Measurements from ENCODE around the gene STAT3.
A peak's percentile ranks its signal among the peaks of the same experiment; 100 is the strongest.
"Not testable (repeated sequence)": the region's sequence is repeated elsewhere in the genome, so short reads cannot be mapped to it uniquely, and the experiment has no call there.

STAT3 gene

DNA sequence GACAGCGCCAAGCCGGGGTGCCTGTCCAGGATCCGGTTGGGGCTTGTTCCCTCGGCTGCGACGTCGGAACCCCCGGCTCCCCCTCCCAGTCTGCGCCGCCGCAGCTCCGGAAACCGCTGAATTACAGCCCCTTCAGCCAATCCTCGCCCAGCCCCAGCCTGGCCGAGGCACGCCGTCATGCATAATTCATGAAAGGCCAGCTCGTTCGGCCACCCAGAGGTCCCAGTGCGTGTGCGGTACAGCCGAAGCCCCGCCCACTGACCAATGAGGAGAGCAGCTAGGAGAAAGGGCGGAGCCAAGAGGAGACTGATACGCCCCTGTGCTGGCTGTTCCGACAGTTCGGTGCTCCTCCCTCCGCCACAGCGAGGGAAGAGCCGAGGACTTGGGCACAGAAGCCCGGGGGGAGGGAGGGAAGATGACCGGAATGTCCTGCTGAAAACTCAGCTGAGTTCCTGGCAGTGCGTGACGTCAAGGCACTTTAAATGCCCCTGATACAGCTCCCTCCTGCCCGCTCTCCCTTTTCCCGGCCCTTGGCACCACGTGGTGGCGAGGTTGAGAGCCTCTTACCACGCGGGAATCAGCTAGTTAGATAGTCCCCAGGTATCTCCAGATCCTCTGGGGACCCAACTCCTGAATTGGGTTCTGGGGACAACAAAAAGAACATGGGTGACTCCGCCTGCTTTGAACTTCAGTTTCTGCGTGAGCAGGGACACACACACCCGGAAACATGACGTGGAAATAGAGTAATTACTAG lies at the start of gene STAT3:
Gene STAT3 (minus strand): TSS at position 62 of the 754 bp plus-strand sequence. CDS start 39,926 bp downstream, outside the sequence.
- DNase-seq, result peak; percentile 100

DNA sequence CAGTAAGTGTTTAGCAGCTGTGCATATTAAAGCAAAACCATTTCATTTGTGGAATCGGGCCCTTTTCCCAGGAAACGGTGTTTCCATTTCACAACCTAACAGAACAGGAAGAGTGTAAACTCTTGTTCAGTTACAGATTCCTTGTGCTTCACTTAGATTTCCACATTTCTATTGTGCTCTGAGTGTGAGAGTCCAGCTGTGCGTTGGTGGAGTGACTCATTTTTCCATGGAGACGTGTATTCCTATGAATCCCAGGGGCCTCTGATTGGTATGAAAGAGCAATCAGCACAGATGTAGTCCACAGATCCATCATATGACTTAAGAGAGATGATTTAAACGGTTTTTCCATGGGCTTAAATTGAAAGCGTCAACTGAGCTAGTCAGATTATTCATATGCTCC lies 48.1 kb upstream of the STAT3 start:
- no peak for DNase-seq

DNA sequence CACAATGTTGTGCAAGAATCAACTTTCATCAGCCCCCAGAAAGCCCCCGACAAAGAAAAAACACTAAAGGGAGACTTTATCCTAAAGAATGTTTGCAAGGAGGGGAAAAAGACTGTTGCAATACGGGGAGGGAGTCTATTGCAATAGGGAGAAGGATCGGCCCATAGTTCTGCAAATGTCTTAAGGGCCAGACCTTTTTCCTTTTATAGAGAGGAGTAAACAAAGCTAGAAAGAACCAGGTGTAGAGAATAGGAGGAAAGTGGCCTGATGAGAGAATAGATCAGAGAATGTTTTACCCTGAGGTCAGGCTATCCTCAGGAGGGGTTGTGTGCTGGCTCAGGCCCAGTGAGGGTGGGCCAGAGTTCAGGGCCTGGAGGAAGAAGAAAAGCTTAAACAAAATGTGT lies 43.5 kb upstream of the STAT3 start:
- DNase-seq, result no peak

GRCh38 chr17:42429726-42430447 lies 41.6 kb upstream of the STAT3 start:
- DNase-seq, result no peak

DNA sequence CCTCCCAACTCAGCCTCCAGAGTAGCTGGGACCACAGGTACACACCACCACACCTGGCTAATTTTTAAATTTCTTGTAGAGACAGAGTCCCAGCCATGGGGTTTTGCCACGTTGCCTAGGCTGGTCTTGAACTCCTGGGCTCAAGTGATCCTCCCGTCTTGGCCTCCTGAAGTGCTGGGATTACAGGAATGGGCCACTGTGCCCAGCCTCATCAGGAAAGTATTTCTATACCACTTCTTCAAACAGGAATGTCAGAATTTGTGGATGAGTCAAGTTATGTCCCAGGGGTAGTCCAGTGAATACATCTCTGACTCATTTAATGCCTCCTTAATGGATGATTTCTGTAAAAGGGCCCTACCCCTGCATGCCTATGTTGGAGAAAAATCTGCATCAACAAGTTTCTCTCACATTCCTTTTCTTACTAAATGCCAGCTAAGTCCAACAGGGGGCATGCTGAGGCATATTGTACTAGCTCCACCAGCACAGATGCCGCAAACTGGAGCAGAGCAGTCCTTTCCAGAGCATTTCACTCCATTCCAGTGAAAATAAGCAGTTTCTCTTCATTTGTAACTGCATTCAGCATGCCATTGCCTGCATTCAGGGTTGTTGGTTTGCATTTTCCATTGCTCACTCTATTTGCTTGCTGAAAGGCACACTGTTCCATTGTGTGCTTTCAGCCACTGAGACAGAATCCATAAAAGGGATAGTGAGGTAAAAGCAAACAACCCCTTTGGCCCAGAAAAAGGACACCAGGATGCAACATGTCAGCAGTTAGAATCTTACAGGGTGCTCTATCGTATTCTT lies 40.1 kb upstream of the STAT3 start:
- peak; percentile 99 for DNase-seq

- DNase-seq, result no peak
These were observed 36.9 kb upstream of the STAT3 start for GRCh38 chr17:42424991-42425610.

DNA sequence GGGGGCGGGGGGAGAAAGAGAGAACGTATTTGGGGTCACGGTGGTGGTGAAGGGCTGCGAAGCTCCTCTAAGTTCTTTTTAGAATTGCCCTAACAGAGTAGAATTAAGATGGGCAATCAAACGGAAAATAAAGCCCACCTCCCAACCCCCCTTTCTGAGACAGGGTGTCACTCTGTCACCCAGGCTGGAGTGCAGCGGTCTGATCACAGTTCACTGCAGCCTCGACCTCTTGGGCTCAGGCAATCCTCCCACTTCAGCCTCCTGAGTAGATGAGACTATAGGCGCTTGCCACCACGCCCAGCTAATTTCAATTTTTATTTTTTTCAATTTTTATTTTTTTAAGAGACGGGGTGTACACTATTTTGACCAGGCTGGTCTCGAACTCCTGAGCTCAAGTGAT lies 35.5 kb upstream of the STAT3 start:
- DNase-seq, result no peak

GRCh38 chr17:42422958-42423712 lies 34.9 kb upstream of the STAT3 start, which contains the start of gene CAVIN1:
CAVIN1 (minus strand) TSS chr17:42423256; CDS start chr17:42423097, 159 bp downstream.
- peak; percentile 85 for DNase-seq

GRCh38 chr17:42422412-42422957 lies 34.2 kb upstream of the STAT3 start:
- peak; percentile 37 for DNase-seq

DNA sequence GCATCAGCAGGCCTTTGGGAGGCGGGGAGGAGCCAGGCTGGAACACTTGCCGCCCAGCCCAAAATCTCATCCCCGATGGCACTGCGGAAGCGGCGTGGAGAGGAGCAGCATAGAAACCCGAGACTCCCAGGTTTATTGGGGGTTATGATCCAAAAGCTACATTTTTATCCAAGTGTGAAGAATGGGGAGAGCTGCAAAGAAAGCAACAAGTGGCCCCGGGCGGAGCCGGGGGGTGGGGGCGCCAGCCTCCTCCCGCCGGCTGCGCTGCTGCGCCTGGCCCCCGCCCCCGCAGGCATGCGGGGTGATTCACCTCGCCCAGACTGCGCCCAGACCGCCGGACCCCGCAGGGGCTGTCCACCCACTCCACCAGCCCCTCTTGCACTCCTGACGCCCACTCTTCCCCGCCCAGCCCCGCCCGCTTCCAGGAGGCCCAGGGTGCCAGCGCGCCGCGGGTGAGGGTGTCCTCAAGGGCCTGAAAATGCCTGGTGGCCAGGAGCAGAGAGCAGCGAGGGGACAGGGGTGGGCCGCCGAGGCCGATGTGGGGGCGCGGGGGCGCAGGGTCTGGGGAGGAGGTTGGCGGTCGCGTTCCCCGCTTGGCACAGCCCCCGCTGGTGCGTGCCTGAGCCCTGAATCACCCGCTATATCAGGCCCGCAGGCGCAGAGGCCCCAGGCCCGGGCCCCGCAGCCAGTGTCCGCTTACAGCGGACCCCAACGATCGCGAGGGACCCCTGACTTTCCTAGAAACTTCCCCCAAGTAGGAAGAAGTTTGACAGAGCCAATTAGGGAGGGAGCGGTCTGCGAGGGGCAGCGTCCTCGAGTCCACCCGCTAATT lies 33.5 kb upstream of the STAT3 start:
- peak; percentile 41 for DNase-seq

- no peak for DNase-seq
These were observed 32.9 kb upstream of the STAT3 start for GRCh38 chr17:42421136-42421506.

- DNase-seq, result not testable (repeated sequence)
These were observed 29.7 kb upstream of the STAT3 start for GRCh38 chr17:42417981-42418380.

GRCh38 chr17:42414704-42415409 lies 26.6 kb upstream of the STAT3 start:
- DNase-seq, result no peak

- DNase-seq, result no peak
These were observed 25.3 kb upstream of the STAT3 start for GRCh38 chr17:42413464-42414040.

DNA sequence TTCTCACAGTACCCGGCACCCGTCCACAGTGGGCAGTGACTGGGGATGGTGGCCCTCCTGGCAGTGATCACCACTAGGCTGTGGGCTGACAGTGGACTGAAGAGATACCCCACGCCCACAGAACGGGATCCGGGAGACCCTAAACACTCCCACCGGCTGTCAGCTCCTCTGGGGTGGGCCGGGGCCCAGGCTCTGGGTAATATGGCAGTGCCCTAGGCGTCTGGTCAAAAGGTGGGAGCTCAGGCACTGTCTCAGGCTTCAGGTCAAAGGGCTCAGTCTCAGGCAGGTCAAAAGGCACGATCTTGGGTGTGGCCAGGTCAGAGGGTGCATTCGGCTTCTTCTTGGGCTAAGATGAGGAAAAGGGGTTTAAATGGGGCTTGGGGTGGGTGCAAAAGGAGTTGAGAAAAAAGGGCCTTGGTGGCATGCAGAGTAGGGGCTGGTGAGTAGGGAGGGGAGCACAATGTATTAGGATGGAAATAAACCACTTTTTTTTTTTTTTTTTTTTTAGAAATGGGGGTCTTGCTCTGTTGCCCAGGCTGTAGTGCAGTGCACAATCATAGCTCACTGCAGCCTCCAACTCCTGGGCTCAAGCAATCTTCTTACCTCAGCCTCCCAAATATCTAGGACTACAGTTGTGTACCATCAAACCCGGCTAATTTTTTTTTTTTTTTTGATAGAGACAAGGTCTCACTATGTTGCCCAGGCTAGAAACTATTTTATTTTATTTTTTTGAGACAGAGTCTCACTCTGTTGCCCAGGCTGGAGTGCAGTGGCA lies 23.9 kb upstream of the STAT3 start:
- DNase-seq, result no peak

DNA sequence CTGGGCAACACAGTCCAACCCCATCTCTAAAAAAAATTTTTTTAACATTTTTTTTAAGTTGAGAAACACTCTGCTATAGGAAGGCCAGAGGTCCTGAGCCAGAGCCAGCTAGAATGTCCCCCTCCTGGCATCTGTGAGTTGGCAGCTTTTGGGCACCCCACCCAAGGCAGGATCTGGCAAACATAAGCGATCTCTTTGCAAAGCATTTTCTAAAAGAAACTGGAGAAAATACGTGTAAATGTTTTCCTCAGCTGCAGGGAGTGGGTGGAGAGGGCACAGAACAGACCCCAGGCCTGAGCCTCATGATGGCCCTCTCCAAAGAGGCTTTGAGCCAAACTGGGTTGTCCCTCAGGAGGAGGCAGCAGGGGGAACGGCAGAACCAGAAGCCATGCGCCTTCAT lies 23.1 kb upstream of the STAT3 start:
- DNase-seq, result no peak

DNA sequence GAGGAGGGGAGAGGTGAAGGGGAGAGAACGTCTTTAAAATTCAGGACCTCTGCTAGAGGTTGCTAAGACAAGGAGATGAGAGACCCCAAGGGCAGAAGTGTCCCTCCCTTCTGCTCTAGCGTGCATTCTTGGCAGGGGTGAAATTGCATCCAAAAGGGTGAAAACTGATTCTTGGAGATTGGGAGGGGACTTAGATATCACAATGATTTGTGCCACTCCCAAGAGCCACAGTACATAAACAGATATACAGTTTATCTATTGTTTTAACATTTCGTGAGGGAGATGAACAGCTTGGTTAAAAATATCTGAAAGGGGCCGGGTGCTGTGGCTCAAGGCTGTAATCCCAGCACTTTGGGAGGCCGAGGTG lies 22.1 kb upstream of the STAT3 start:
- no peak for DNase-seq

DNA sequence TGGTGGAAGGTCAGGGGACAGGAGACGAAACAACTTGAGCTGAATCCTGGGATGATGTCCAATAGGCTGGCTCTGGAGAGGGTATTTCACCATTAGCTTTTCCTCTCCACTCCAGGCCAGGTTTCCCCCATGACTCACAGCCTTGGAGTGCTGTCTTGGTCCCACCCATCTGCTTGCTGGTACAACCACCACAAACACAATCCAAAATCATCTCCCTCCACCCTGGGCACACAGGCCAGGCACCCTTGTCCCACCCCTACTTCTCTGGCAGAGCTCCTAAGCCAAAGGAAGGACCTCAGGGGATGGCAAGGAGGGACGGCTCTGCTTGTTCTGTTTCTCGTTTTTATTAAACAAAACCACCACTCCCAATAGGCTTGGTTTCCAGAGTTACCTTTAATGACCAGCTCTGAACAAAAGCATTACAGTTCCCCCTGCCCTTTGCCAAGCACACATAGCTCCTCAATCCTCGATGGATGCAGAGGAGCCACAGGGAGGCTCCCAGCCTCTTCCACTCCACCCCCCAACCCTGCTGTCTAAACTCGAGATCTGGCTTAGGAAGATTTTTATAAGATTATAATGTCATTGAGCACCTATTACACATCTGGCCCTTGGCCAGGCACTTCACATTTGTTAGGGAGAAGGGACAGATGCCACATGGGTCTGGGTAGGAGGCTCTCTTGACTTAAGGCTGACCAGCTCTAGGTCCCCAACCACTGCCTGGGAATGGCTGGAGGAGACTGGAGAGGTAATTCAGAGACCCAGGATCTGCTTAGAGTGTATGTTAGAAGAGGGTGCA lies 21.5 kb upstream of the STAT3 start:
- DNase-seq, result peak; percentile 38
